ENCODE measurements around the gene FAM89B.

GRCh38 chr11:65546217-65546958 lies 25.9 kb upstream of the FAM89B start:
- TF ChIP-seq MAX (IDR thresholded peaks at IDR 0.05) (no peak), CREB1 (IDR thresholded peaks at IDR 0.05; ENCODE audit: low read depth) (no peak), REST (IDR thresholded peaks at IDR 0.05; ENCODE audit: low read depth) (no peak), TAF1 (IDR thresholded peaks at IDR 0.05; ENCODE audit: low read depth) (no peak), TEAD4 (IDR thresholded peaks at IDR 0.05) (peak; percentile 17; the same call in 1 of the 2 replicates), RAD21 (IDR thresholded peaks at IDR 0.05; ENCODE audit: low read depth) (no peak), EP300 (IDR thresholded peaks at IDR 0.05; ENCODE audit: borderline replicate concordance) (peak; percentile 21; the same call in 1 of the 2 replicates), FOXM1 (IDR thresholded peaks at IDR 0.05; ENCODE audit: borderline replicate concordance, low read depth) (no peak), TCF12 (IDR thresholded peaks at IDR 0.05; ENCODE audit: low read depth) (peak; percentile 56; the same call in 1 of the 2 replicates), CEBPB (IDR thresholded peaks at IDR 0.05) (no peak), YY1 (IDR thresholded peaks at IDR 0.05; ENCODE audit: low read depth) (no peak), USF1 (IDR thresholded peaks at IDR 0.05) (0 out of 2 replicates have a peak, but pooled peaks have one; percentile 11), ZBTB7A (IDR thresholded peaks at IDR 0.05; ENCODE audit: low read depth) (peak; percentile 58), NFIC (IDR thresholded peaks at IDR 0.05) (peak; percentile 75)

Data from Ishikawa (cell line).